WTC11 (cell line): ENCODE measurements around the gene KCNK5.

Source experiments
- CDX4 ChIP-seq: fragments of 250-450 bp; sonication (Bioruptor Pico); IDR thresholded peaks from 2 replicates; pipeline ENCODE4 v1.9.0; 2021; ENCODE audit warnings: moderate library complexity, mild to moderate bottlenecking, inconsistent platforms, borderline replicate concordance
- CTCF ChIP-seq: fragments of 200-600 bp; IDR thresholded peaks from 2 replicates; pipeline ENCODE4 v1.8.0; 2022; ENCODE audit warnings: antibody characterized with exemption
- GABPB1 ChIP-seq: sonication (generic); formaldehyde crosslinking; IDR thresholded peaks from 2 replicates; pipeline ENCODE4 v1.8.1; 2023; ENCODE audit warnings: mild to moderate bottlenecking, missing genetic modification reagents
- NR1H2 ChIP-seq: sonication (generic); formaldehyde crosslinking; IDR thresholded peaks from 2 replicates; pipeline ENCODE4 v1.9.0; 2021; ENCODE audit warnings: mild to moderate bottlenecking, moderate library complexity, missing genetic modification reagents
- OVOL2 ChIP-seq: fragments of 250-450 bp; sonication (Bioruptor Pico); IDR thresholded peaks from 2 replicates; pipeline ENCODE4 v1.9.0; 2021; ENCODE audit warnings: mild to moderate bottlenecking, borderline replicate concordance
- PRRX2 ChIP-seq: fragments of 250-450 bp; sonication (Bioruptor Pico); IDR thresholded peaks from 2 replicates; pipeline ENCODE4 v1.8.0; 2021; ENCODE audit warnings: mild to moderate bottlenecking
- TF ChIP-seq, protein P1 (sequence below): sonication (generic); formaldehyde crosslinking; IDR thresholded peaks from 2 replicates; pipeline ENCODE4 v1.8.1; 2023; ENCODE audit warnings: mild to moderate bottlenecking, missing genetic modification reagents, moderate library complexity

DNA sequence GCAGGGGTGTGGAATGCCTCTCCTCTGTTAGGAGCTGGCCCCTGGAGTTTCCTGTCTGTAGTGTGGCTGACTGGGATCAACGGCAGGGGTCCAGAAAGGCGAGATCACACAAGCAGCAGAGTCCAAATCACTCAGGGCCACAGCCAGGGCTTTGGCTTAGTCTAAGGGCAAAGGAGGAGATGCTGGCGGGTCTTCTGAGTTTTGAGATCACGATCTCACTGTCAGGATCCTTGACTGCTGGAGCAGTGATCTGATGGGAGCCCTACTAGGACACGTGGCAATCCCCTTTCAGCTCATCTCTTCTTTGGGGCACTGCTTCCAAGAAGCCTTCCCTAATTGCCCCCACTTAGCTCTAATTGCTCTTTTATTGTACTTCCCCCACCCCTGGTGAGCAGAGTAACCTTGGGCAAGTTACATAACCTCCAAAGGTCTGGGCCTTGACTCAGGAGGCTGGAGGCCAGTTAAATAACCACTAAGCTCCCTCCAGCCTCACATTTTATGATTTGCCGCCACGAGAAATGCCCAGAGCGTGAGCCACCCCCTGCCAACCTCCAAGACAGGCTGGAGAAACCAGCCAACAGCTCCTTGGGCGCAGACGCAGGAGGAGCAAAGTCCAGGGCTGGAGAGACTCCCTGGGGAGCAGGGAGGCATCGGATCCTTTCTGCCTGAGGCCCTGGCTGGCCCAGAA, 12.0 kb downstream of the KCNK5 start:
- TF ChIP-seq CDX4 (no peak), CTCF (no peak), NR1H2 (CRISPR knock-in tag) (no peak), PRRX2 (CRISPR knock-in tag) (no peak), GABPB1 (CRISPR knock-in tag) (no peak), OVOL2 (no peak)
- TF ChIP-seq, protein P1, sequence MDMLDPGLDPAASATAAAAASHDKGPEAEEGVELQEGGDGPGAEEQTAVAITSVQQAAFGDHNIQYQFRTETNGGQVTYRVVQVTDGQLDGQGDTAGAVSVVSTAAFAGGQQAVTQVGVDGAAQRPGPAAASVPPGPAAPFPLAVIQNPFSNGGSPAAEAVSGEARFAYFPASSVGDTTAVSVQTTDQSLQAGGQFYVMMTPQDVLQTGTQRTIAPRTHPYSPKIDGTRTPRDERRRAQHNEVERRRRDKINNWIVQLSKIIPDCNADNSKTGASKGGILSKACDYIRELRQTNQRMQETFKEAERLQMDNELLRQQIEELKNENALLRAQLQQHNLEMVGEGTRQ (CRISPR knock-in tag) = no peak
